HepG2 (cell line): ENCODE data around the gene VSIR. TPM values are rescaled to one million over a fixed set of nuclear protein-coding genes. Genes with fewer than 3 reads are reported as not detected.

Experiments used
- ATAC-seq: fragments of 200-7000 bp; cut with Tn5 transposase; 3 replicates; pipeline ENCODE4 v1.9.1; 2020; ENCODE audit warnings: mild to moderate bottlenecking, moderate library complexity
- BruUV-seq: library from RNA; stranded (reverse); fragments of 400-500 nt; replicated peaks from 2 replicates; lab custom pipeline; 2021; lab: Mats Ljungman, UMichigan
- CTCF ChIA-PET: fragments of 300-600 bp; formaldehyde crosslinking; extraction: SDS; loops from one replicate; lab custom pipeline; 2021; ENCODE audit warnings: low total read pairs, inconsistent platforms, low intra/inter-chr PET ratio; lab: Yijun Ruan, JAX
- POLR2A ChIA-PET: fragments of 350-600 bp; sonication (Branson Sonifier 250); formaldehyde crosslinking; loops from one replicate; lab custom pipeline; 2020; ENCODE audit warnings: antibody characterized with exemption, inconsistent platforms; lab: Yijun Ruan, JAX
- DNase-seq: peaks from one replicate; pipeline ENCODE4 v3.0.0-alpha.2; 2015; ENCODE audit warnings: low spot score
- FAIRE-seq: peaks from 3 replicates; lab custom pipeline; 2011; peaks lifted over from hg19 to GRCh38; lab: Jason Lieb, UNC
- H2AFZ ChIP-seq: one replicate; pipeline ENCODE4 v1.6.1; 2011; ENCODE audit warnings: low read length, inconsistent platforms
- H3K27ac ChIP-seq: fragments of 300-600 bp; 3 replicates; pipeline ENCODE4 v1.8.0; 2011; ENCODE audit warnings: mixed run types, mild to moderate bottlenecking, mixed read lengths, low read length, inconsistent platforms; ENCODE audit not compliant: insufficient read depth; ENCODE audit errors: extremely low read length
- H3K27me3 ChIP-seq, 2 experiments: fragments of 200-600 bp in 1 of 2; 2 replicates in 1 of 2; 3 replicates in 1 of 2; pipeline versions ENCODE4 v1.6.0 to v1.8.0; 2011; ENCODE audit warnings: low read length in 2 of 2, mild to moderate bottlenecking in 2 of 2, moderate library complexity in 2 of 2, inconsistent platforms in 1 of 2; ENCODE audit not compliant: insufficient read depth in 2 of 2, control insufficient read depth in 1 of 2
- H3K36me3 ChIP-seq, 2 experiments: fragments of 200-600 bp in 1 of 2; replicated peaks in 1 of 2; 2 replicates in 1 of 2; 3 replicates in 1 of 2; pipeline versions ENCODE4 v1.5.1 to v1.8.0; 2011; ENCODE audit warnings: low read length in 2 of 2, inconsistent platforms in 1 of 2; ENCODE audit not compliant: insufficient read depth in 2 of 2, control insufficient read depth in 1 of 2
- H3K4me1 ChIP-seq: 2 replicates; pipeline ENCODE4 v1.5.1; 2012; ENCODE audit warnings: low read length, inconsistent platforms; ENCODE audit not compliant: insufficient read depth
- H3K4me2 ChIP-seq: 2 replicates; pipeline ENCODE4 v1.6.0; 2011; ENCODE audit warnings: low read depth, low read length, inconsistent platforms
- H3K4me3 ChIP-seq, 3 experiments: fragments of 200-600 bp in 1 of 3; sonication (generic), shearing (Covaris generic) in 1 of 3; replicated peaks in 1 of 3; 2 replicates each; pipeline ENCODE4 v1.5.1; 2011 to 2016; ENCODE audit warnings: low read length in 3 of 3, inconsistent platforms in 2 of 3, low read depth in 2 of 3, mild to moderate bottlenecking in 2 of 3, control low read depth in 1 of 3, mixed read lengths in 1 of 3; ENCODE audit not compliant: insufficient read depth in 1 of 3
- H3K79me2 ChIP-seq: one replicate; pipeline ENCODE4 v1.6.1; 2011; ENCODE audit warnings: low read length, inconsistent platforms; ENCODE audit not compliant: insufficient read depth
- H3K9ac ChIP-seq: 2 replicates; pipeline ENCODE4 v1.6.0; 2011; ENCODE audit warnings: mild to moderate bottlenecking, low read depth, low read length, inconsistent platforms; ENCODE audit not compliant: insufficient read depth
- H3K9me3 ChIP-seq: 2 replicates; pipeline ENCODE4 v1.5.1; 2012; ENCODE audit warnings: mild to moderate bottlenecking, low read length
- H4K20me1 ChIP-seq: 2 replicates; pipeline ENCODE4 v1.6.0; 2011; ENCODE audit warnings: inconsistent platforms, mild to moderate bottlenecking, low read length, moderate library complexity; ENCODE audit not compliant: insufficient read depth
- HOXD1 ChIP-seq: sonication (generic); formaldehyde crosslinking; IDR thresholded peaks from 2 replicates; pipeline ENCODE4 v1.5.0; 2020; ENCODE audit warnings: missing genetic modification reagents
- SNAPC4 ChIP-seq: sonication (generic); formaldehyde crosslinking; IDR thresholded peaks from 2 replicates; pipeline ENCODE4 v1.4.0; 2020; ENCODE audit warnings: mild to moderate bottlenecking, missing genetic modification reagents
- ZNF414 ChIP-seq: sonication (generic); formaldehyde crosslinking; IDR thresholded peaks from 2 replicates; pipeline ENCODE4 v1.5.0; 2020; ENCODE audit warnings: missing genetic modification reagents
- ZNF687 ChIP-seq: sonication (generic); formaldehyde crosslinking; IDR thresholded peaks from 2 replicates; pipeline ENCODE4 v1.5.1; 2020; ENCODE audit warnings: mild to moderate bottlenecking, missing genetic modification reagents, moderate library complexity
- ZNF782 ChIP-seq: sonication (generic); formaldehyde crosslinking; IDR thresholded peaks from 2 replicates; pipeline ENCODE4 v1.4.0; 2020; ENCODE audit warnings: missing genetic modification reagents, mild to moderate bottlenecking, borderline replicate concordance
- WGBS: methylation state at CpG from one replicate; pipeline ENCODE4 v1.1.6; 2017; ENCODE audit warnings: low lambda C conversion rate; 5-methylcytosine and 5-hydroxymethylcytosine counted together
- in situ Hi-C: cut with HindIII; loops from 2 replicates; pipeline ENCODE4 v1.10.0; 2017; ENCODE audit warnings: low pct_unique_long_range_greater_than_20kb; ENCODE audit not compliant: extremely low pct_ligation_motif_present
- intact Hi-C: fragments of 100-400 bp; cut with micrococcal nuclease; formaldehyde crosslinking; loops from one replicate; pipeline ENCODE4 v1.10.0; 2022; ENCODE audit not compliant: unreplicated experiment
- polyA plus RNA-seq, 8 experiments: library from polyadenylated mRNA; depleted of rRNA in 3 of 8; stranded (reverse) in 7 of 8; unstranded in 1 of 8; fragments of >200 nt; fragmentation: Illumina TruSeq in 4 of 8; extraction: Trizol in 4 of 8; gene quantifications; 2 replicates each; pipeline versions ENCODE4 v1.2.1 to v1.2.3, GENCODE V29; 2011 to 2016; ENCODE audit warnings: low read depth in 4 of 8, missing spikeins in 1 of 8, mixed read lengths in 1 of 8; ENCODE audit not compliant: insufficient read depth in 1 of 8
- total RNA-seq, 5 experiments: library from RNA; depleted of rRNA; stranded (reverse); fragments of >200 nt; fragmentation: Illumina TruSeq; extraction: Trizol; gene quantifications; 2 replicates each; pipeline ENCODE4 v1.2.3, GENCODE V29; 2016; ENCODE audit warnings: low read depth in 1 of 5
- TF ChIP-seq, protein P1 (sequence below): sonication (generic); formaldehyde crosslinking; IDR thresholded peaks from 2 replicates; pipeline ENCODE4 v1.5.0; 2020; ENCODE audit warnings: missing genetic modification reagents

Gene VSIR
- total and polyA plus RNA-seq, 2 of the 13 experiments (the other 11 are each of a cell fraction or from before 2014, with no cell fraction given), result 0.44 to 3.2 TPM

GRCh38 chr10:71752391-71753090 is 20.8 kb downstream of the VSIR start:
- ATAC-seq, result peak; percentile 37
- H3K27ac ChIP-seq, result no peak overlapping the region
- no peak for TF ChIP-seq ZNF414 (CRISPR knock-in tag)
- no peak for TF ChIP-seq SNAPC4 (CRISPR knock-in tag)
- no peak for TF ChIP-seq HOXD1 (CRISPR knock-in tag)
- TF ChIP-seq, protein P1, sequence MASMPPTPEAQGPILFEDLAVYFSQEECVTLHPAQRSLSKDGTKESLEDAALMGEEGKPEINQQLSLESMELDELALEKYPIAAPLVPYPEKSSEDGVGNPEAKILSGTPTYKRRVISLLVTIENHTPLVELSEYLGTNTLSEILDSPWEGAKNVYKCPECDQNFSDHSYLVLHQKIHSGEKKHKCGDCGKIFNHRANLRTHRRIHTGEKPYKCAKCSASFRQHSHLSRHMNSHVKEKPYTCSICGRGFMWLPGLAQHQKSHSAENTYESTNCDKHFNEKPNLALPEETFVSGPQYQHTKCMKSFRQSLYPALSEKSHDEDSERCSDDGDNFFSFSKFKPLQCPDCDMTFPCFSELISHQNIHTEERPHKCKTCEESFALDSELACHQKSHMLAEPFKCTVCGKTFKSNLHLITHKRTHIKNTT (CRISPR knock-in tag), result no peak
- no peak for TF ChIP-seq ZNF782
- peak; percentile 2; the same call in 1 of the 2 replicates for TF ChIP-seq ZNF687 (CRISPR knock-in tag)
- H3K9ac ChIP-seq, result no peak overlapping the region
- ChIA-PET CTCF (no interaction called here), POLR2A (no interaction called here)
- no TSS peak for BruUV-seq
- in situ Hi-C loops (no loop called here), intact Hi-C loops (no loop called here)
- 26% methylated on average over 4 of the region's 8 CpGs for WGBS
- H3K27me3 ChIP-seq, result peaks cover 3 to 36% of the 10 kb centered on the region in 2 experiments; a peak in 3 of 5 replicates
- no peak overlapping the region for H2AFZ ChIP-seq
- H3K4me2 ChIP-seq, result peak overlapping the region; percentile 53
- 0 out of 6 replicates have a peak overlapping the region, but pooled peaks of 1 of the 3 experiments have one; percentile 11 for H3K4me3 ChIP-seq
- H3K4me1 ChIP-seq, result peaks cover 58% of the 10 kb centered on the region
- no peak for FAIRE-seq
- DNase-seq, result no peak
- no peaks in the 10 kb centered on the region for H3K9me3 ChIP-seq
- H3K36me3 ChIP-seq, result no peaks in the 10 kb centered on the region
- H4K20me1 ChIP-seq, result no peaks in the 10 kb centered on the region
- H3K79me2 ChIP-seq, result no peaks in the 10 kb centered on the region
